Stimulated activated memory B cell treated with anti-CD40 and anti-IgM and Interleukin-4, amounts not matched to agents 10 μg/mL and 1 μg/mL and 100 μg/mL, for 72 hours (primary cell): ENCODE results near the gene CPNE7.
"Not testable (repeated sequence)": the region's sequence is repeated elsewhere in the genome, so short reads cannot be mapped to it uniquely, and the experiment has no call there.

ENCODE experiments used
- ATAC-seq: fragments of 150-1000 bp; cut with Tn5 transposase; 2 replicates; pipeline ENCODE4 v1.10.0; 2021
- H3K27ac Mint-ChIP-seq: one replicate; pipeline ENCODE4 v1.8.0; 2022; ENCODE audit warnings: mild to moderate bottlenecking, mixed read lengths
- H3K27me3 Mint-ChIP-seq: one replicate; pipeline ENCODE4 v1.8.0; 2022; ENCODE audit warnings: mixed read lengths
- H3K36me3 Mint-ChIP-seq: one replicate; pipeline ENCODE4 v1.8.0; 2022; ENCODE audit warnings: mixed read lengths
- H3K4me1 Mint-ChIP-seq: one replicate; pipeline ENCODE4 v1.8.0; 2022; ENCODE audit warnings: mixed read lengths
- H3K4me3 Mint-ChIP-seq: one replicate; pipeline ENCODE4 v1.8.0; 2022; ENCODE audit warnings: mild to moderate bottlenecking, moderate library complexity, mixed read lengths
- H3K9me3 Mint-ChIP-seq: one replicate; pipeline ENCODE4 v1.8.0; 2022; ENCODE audit warnings: mixed read lengths

Gene CPNE7

DNA sequence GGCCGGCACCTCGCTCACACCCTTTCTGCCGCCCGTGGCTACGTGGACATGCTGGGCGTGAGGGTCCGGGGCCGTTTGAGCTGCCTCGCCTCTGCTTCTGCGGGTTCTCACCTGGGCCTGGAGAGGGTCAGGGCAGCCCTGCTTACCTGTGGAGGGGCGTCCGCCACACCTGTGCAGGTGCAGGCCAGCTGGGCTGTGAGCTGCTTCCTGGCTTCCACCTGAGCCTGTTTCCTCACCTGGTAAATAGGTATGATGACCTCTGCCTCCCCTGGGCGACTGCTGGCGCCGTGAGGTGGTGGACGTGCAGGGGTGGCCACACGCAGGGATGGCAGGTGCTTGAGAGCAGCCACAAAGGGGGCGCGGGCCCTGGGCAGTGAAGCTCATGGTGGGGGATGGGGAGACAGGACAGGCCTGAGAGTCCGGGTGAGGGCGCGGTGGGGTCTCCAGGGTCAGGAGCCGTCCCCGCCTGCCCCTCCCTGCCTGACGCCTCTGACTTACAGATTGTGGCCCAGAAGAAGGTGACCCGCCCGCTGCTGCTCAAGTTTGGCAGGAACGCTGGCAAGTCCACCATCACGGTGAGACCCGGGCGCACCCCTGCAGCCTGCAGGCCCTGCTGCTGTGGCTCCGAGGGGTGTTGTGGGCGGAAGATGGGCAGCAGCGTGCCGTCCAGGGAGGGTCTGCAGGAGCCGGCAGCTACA is 7.8 kb downstream of the CPNE7 start:
- H3K4me1 Mint-ChIP-seq, result no peaks in the 10 kb centered on the region
- no peak overlapping the region for H3K27ac Mint-ChIP-seq
- no peaks in the 10 kb centered on the region for H3K27me3 Mint-ChIP-seq
- no peaks in the 10 kb centered on the region for H3K9me3 Mint-ChIP-seq
- no peak for ATAC-seq
- H3K4me3 Mint-ChIP-seq, result no peak overlapping the region
- no peaks in the 10 kb centered on the region for H3K36me3 Mint-ChIP-seq

DNA sequence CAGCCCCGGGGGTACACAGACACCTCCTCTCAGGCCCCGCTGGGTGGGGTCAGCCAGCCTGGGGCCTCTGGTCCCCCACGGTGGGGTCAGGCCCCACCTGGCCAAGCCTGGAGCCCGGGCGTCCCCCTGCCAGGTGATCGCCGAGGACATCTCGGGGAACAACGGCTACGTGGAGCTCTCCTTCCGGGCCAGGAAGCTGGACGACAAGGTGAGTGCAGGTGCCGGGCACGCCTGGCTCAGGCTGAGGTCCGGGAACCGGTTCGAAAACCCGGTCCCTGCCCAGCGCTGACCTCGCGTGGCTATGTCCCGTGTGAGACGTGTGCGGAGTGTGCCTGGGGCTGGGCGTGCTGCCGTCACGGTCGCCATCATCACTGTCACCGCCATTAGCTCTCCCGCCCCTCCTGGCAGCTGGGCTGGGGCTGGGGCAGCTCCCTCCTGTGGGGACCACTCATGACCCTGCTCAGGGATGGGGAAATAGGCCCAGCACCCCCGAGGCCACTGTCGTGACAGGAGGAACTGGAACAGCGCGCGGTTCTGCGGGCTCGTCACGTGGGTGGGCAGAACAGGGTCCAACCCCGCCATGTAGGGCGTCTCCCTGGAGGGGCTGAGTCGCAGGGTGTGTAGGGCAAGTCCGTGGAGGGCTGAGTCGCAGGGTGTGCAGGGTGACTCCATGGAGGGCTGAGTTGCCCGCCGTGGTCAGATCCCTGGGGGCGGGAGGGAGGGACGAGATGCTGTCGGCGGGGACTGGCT is 8.5 kb downstream of the CPNE7 start:
- no peaks in the 10 kb centered on the region for H3K9me3 Mint-ChIP-seq
- H3K4me1 Mint-ChIP-seq, result no peaks in the 10 kb centered on the region
- H3K36me3 Mint-ChIP-seq, result no peaks in the 10 kb centered on the region
- ATAC-seq, result no peak
- no peak overlapping the region for H3K4me3 Mint-ChIP-seq
- H3K27me3 Mint-ChIP-seq, result no peaks in the 10 kb centered on the region
- no peak overlapping the region for H3K27ac Mint-ChIP-seq

DNA sequence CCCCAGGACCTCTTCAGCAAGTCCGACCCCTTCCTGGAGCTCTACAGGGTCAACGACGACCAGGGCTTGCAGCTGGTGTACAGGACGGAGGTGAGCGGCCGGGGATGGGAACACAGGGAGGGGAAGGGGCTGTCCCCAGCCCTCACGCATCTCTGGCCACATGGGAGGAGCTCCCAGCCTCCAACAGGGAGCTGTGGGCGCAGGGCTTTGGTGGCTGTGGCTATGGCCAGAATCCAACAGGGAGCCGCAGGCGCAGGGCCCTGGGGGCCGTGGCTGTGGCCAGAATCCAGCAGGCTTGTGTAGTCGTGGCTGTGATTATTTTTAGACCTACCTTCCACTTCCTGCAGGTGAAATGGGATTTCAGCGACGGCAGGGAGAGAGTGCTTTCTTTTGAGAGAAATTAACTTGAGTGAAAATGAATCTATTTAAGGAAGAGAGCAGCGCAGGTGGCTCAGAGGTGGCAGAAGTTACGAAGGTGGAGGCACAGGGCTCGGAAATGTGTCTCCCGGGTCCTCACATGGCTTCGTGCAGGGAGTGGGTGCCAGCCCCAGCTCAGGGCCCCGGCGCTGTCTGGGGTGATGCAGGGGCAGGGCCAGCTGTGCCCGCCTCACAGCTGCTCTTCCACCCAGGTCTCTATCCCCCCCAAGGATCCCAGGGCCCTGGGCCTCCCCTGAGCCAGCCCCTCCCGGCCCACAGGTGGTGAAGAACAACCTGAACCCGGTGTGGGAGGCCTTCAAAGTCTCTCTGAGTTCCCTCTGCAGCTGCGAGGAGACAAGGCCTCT is 9.4 kb downstream of the CPNE7 start:
- Mint-ChIP-seq H3K36me3 (no peaks in the 10 kb centered on the region), H3K4me1 (no peaks in the 10 kb centered on the region), H3K27ac (no peak overlapping the region), H3K9me3 (no peaks in the 10 kb centered on the region), H3K4me3 (no peak overlapping the region), H3K27me3 (no peaks in the 10 kb centered on the region)
- ATAC-seq, result no peak

DNA sequence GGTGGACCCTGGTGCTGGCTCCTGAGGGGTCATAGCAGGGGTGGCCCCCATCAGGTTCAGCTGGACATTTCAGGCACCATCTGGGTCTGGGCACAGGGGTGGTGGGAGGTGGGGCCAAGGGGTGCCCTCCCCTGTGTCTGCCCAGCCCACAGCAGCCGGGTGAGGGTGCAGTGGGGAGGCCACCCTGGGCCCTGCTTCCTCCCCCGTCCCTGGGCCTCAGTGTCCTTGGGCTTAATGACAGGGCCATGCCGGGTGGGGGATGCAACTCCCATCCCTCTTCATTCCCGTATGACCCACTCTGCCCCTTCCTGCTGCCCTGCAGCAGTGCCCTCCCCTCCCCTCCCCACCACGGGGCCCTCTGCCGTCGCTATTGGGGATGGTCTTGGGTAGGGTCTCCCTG is 10.7 kb downstream of the CPNE7 start:
- Mint-ChIP-seq H3K4me3 (no peak overlapping the region), H3K27me3 (no peaks in the 10 kb centered on the region)

DNA sequence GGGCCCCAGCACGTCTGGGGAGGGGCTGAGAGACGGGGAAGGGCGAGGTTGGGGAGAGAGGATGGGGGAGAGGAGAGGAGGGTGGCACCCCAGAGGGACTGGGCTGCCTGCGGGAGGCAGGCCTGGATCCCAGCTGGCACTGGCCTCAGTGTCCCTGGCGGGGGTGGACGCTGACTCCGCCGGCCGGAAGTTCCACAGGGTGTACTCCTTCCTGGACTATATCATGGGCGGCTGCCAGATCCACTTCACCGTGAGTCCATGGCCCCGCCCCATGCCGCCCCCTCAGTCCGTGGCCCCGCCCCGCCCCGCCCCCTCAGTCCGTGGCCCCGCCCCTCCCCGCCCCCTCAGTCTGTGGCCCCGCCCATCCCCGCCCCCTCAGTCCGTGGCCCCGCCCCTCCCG is 11.3 kb downstream of the CPNE7 start:
- ATAC-seq, result no peak
- Mint-ChIP-seq H3K27me3 (no peaks in the 10 kb centered on the region), H3K27ac (no peak overlapping the region), H3K4me1 (no peaks in the 10 kb centered on the region), H3K4me3 (no peak overlapping the region), H3K9me3 (no peaks in the 10 kb centered on the region), H3K36me3 (no peaks in the 10 kb centered on the region)

More for the DNA sequence above, 10.7 kb downstream of the CPNE7 start:
- no peaks in the 10 kb centered on the region for H3K36me3 Mint-ChIP-seq
- H3K27ac Mint-ChIP-seq, result no peak overlapping the region
- H3K9me3 Mint-ChIP-seq, result no peaks in the 10 kb centered on the region
- no peaks in the 10 kb centered on the region for H3K4me1 Mint-ChIP-seq
- peak; percentile 24 for ATAC-seq

DNA sequence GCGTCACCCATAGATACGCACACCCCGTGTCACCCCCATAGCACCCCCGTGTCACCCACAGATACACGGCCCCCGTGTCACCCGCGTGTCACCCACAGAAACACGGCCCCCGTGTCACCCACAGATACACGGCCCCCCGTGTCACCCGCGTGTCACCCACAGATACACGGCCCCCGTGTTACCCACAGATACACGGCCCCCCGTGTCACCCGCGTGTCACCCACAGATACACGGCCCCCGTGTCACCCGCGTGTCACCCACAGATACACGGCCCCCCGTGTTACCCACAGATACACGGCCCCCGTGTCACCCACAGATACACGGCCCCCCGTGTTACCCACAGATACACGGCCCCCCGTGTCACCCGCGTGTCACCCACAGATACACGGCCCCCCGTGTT is 12.1 kb downstream of the CPNE7 start:
- ATAC-seq, H3K36me3 Mint-ChIP-seq: not testable (repeated sequence)

DNA sequence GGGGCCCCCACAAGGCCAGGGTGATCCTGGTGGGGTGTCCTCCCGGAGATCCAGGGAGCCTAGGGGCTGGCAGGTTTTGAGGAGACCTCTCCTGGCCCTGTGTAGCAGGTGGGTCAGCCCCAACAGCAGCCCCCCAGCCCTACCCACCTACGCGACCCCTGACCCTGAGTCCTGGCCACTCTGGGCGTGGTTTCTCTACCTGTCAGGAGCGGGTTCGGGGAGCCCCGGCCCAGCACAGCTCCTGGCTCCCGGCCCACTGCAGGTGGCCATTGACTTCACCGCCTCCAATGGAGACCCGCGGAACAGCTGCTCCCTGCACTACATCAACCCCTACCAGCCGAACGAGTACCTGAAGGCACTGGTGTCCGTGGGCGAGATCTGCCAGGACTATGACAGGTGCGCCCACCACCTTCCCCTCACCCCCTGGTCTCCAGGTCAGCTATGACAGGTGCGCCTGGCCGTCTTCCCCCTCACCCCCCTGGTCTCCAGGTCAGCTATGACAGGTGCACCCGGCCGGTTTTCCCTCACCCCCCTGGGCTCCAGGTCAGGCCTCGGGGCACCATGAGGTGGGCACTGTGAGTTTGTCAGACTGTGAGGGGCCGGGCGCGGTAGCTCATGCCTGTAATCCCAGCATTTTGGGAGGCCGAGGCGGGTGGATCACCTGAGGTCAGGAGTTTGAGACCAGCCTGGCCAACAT is 13.0 kb downstream of the CPNE7 start:
- no peak overlapping the region for H3K4me3 Mint-ChIP-seq
- ATAC-seq, result no peak
- no peak overlapping the region for H3K27ac Mint-ChIP-seq
- no peaks in the 10 kb centered on the region for H3K36me3 Mint-ChIP-seq
- H3K4me1 Mint-ChIP-seq, result no peaks in the 10 kb centered on the region
- no peaks in the 10 kb centered on the region for H3K27me3 Mint-ChIP-seq
- H3K9me3 Mint-ChIP-seq, result no peaks in the 10 kb centered on the region

More for the DNA sequence above, 12.1 kb downstream of the CPNE7 start:
- not testable (repeated sequence) for H3K27me3 Mint-ChIP-seq, H3K4me1 Mint-ChIP-seq, H3K9me3 Mint-ChIP-seq, H3K4me3 Mint-ChIP-seq, H3K27ac Mint-ChIP-seq

DNA sequence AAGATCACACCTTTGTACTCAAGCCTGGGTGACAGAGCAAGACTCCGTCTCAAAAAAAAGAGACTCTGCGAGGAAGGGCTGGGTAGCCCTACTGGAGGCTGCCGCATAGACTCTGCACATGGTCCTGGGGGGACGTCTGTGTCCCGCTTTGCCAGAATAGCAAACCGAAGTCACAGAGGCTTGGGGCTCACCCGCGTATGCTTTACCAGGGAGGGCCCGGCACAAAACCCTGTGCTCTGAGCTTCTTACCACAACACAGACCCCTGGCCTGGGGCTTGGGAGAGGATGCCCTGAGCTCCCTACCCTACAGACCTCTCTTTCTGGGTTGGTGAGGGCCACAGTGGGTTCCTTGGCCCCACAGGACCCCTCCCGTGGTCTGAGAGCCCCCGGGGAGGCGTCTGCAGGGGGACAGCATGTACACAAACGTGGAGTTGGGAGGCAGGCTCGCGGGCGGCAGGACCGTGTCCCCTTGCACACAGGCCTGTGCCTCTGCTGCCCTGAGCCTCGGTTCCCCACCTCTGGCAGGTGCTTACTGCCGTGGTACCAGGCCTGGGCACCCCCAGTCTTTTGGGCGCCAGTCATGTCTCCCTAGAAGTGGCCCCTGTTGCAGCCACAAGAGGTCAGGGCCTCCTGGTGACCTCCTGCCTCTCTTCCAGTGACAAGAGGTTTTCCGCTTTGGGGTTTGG is 13.8 kb downstream of the CPNE7 start:
- Mint-ChIP-seq H3K27me3 (no peaks in the 10 kb centered on the region), H3K9me3 (no peaks in the 10 kb centered on the region), H3K36me3 (no peaks in the 10 kb centered on the region), H3K4me1 (no peaks in the 10 kb centered on the region), H3K4me3 (no peak overlapping the region), H3K27ac (no peak overlapping the region)
- ATAC-seq, result no peak

DNA sequence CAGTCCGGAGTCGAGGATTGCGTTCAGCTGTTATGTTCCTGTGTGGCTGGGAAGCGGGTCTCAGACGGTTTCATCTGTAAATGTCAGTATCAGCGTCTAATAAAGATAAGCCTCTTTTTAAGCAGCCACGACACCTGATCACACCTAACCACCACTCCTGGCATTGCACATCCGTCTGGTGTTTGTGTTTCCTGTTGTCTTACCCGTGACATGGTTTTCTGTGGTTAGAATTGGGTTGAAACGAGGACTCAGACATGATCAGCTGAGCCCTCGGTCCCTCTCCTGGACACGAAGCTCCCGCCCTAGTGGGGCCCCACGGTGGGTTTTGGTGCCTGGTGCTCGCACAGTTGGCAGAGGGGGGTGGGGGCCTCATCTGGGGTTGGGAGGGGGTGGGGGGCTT is 18.3 kb downstream of the CPNE7 start:
- Mint-ChIP-seq H3K27ac (no peak overlapping the region), H3K27me3 (peaks cover 8% of the 10 kb centered on the region), H3K4me3 (no peak overlapping the region), H3K36me3 (no peaks in the 10 kb centered on the region), H3K9me3 (no peaks in the 10 kb centered on the region), H3K4me1 (no peaks in the 10 kb centered on the region)
- ATAC-seq, result no peak

DNA sequence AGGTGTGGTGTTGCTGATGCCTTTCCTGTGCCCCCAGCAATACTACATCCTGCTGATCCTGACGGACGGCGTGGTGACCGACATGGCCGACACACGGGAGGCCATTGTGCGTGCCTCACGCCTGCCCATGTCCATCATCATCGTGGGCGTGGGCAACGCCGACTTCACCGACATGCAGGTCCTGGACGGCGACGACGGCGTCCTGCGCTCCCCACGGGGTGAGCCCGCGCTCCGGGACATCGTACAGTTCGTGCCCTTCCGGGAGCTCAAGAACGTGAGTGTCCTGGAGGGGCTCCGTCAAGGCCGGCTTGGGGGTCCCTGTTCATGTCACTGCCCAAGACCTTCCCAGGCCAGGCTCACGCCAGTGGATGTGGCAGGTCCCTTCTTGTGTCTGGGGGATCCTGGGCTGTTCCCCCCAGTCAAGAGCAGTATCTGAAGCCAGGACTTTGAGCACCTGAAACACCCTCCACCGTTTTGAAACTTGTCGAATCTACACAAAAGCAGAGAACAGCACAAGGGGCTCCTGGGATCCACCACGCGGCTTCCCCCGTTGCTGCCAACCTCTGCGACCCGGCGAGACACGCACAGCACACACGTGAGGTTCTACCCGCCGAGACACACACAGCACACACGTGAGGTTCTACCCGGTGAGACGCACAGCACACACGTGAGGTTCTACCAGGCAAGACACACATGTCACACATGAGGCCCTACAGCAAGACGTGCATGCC is 19.9 kb downstream of the CPNE7 start:
- H3K36me3 Mint-ChIP-seq, result no peaks in the 10 kb centered on the region
- ATAC-seq, result no peak
- peaks cover 16% of the 10 kb centered on the region for H3K27me3 Mint-ChIP-seq
- no peaks in the 10 kb centered on the region for H3K9me3 Mint-ChIP-seq
- no peak overlapping the region for H3K4me3 Mint-ChIP-seq
- H3K4me1 Mint-ChIP-seq, result no peaks in the 10 kb centered on the region
- no peak overlapping the region for H3K27ac Mint-ChIP-seq

DNA sequence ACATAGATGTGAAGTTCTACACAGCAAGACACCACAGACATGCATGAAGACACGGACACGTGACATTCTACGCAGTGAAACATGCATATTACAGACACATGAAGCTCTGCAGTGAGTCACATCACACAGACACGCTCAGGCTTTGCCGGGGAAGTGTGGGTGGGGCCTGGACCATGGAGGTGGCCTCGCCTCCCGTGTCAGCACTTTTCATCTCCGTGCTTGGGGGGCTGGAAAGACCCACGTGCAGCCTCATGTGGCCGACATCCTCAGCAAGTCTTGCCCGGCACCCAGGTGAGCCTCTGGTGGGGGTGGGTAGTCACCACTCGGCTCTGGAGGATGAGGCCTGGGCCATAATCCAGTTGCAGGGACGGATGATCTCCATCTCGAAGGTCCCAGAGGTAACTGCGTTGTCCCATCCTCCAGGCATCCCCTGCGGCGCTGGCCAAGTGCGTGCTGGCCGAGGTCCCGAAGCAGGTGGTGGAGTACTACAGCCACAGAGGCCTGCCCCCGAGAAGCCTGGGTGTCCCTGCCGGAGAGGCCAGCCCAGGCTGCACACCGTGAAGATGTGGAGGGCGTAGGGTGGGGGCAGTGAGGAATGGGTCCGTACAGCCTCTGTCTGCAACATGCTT is 20.6 kb downstream of the CPNE7 start:
- Mint-ChIP-seq H3K27me3 (peaks cover 16% of the 10 kb centered on the region), H3K9me3 (no peaks in the 10 kb centered on the region), H3K27ac (no peak overlapping the region), H3K36me3 (no peaks in the 10 kb centered on the region), H3K4me1 (no peaks in the 10 kb centered on the region), H3K4me3 (no peak overlapping the region)
- no peak for ATAC-seq

DNA sequence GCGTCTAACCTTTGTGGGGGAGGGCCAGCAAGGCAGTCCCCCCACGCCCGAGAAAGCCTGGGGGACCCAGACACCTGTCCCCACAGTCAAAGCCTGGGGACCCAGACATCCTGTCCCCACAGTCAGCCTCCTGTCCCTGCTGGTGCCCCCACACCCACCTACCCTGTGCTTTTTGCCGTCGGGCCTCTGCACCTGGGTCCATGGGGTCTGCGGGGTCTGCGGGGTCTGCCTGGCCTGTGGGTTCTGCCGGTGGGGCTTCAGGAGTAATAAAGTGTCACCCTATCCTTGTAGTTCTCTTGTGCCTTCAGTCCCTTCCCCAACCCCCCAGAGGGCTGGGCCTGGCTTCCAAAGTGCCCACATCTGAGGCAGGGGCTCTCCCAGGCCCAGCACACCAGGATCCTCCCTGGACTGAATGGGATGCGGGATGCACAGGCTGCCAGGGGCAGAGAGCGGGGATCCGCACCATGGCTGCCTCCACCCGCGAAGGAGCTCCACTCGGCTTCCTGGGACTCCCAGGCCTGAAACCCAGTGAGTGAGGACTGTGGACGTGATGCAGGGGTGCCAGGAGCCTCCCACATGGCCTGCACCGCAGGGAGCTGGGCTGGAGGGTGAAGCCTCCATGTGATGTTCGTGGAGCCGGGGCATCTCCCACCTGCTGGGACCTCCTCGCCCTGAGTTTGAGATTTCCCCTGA is 21.5 kb downstream of the CPNE7 start:
- no peak overlapping the region for H3K27ac Mint-ChIP-seq
- no peak overlapping the region for H3K4me3 Mint-ChIP-seq
- H3K36me3 Mint-ChIP-seq, result no peaks in the 10 kb centered on the region
- no peaks in the 10 kb centered on the region for H3K9me3 Mint-ChIP-seq
- peak; percentile 21 for ATAC-seq
- peaks cover 3% of the 10 kb centered on the region for H3K4me1 Mint-ChIP-seq
- H3K27me3 Mint-ChIP-seq, result peaks cover 22% of the 10 kb centered on the region

DNA sequence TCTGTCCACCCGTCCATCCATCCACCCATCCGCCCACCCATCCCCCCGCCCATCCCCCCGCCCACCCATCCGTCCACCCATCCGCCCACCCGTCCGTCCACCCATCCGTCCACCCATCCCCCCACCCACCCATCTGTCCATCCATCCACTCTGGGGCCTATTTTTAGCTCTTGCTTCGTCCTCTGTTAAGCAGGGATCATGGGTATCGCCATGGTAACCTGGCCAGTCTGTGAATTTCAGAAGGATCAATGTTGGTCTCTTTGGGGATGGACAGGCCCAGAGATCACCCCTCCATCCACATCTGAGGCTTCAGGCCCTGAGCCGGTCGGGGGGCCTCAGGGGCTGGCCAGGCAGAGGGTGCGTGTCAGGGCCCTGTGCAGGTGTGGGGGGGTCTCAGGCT is 22.6 kb downstream of the CPNE7 start:
- H3K36me3 Mint-ChIP-seq, result no peaks in the 10 kb centered on the region
- H3K27me3 Mint-ChIP-seq, result peaks cover 32% of the 10 kb centered on the region
- no peak overlapping the region for H3K27ac Mint-ChIP-seq
- peaks cover 13% of the 10 kb centered on the region for H3K4me1 Mint-ChIP-seq
- no peaks in the 10 kb centered on the region for H3K9me3 Mint-ChIP-seq
- H3K4me3 Mint-ChIP-seq, result no peak overlapping the region
- ATAC-seq, result no peak
